Measurements from ENCODE around the gene DMTF1.

The DMTF1 gene

GRCh38 chr7:87144173-87144657 is 8.0 kb upstream of the DMTF1 start:
- no peak for DNase-seq (ENCODE audit: low spot score)
- no peak for FAIRE-seq

- DNase-seq (ENCODE audit: low spot score) (no peak), FAIRE-seq (peak; percentile 55)
Observed at GRCh38 chr7:87146740-87147386, 5.4 kb upstream of the DMTF1 start.

- FAIRE-seq (no peak), DNase-seq (ENCODE audit: low spot score) (no peak)
Observed at GRCh38 chr7:87147500-87147899, 4.8 kb upstream of the DMTF1 start.

DNA sequence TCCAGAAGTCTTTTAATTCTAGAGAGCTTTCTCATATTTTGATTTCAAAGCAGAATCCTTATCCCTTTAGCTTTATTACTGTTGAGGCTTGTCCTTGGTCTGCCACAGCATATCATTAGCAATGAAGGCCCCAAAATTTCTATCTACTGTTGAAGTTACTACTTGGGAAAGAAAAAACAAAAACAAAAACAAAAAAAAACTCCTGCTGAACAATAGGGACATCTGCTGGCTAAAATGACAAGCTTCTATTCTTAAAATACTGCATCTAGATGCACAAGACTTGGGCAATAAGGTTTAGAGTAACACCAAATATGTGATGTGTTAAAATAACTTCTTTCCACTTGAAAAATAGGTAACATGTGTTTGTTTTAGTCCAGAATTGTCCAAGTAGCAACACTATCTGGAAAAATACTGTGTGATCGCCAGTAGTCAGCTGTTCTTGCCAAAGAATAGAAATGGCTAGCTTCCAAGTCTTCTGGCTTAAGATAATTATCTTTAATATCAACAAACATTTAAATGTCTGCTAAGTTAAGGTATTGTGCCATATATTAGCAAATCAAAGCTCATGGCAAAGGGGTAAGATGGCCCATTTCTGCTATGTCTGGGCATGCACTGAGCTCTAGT is 3.8 kb upstream of the DMTF1 start:
- peak; percentile 28 for DNase-seq (ENCODE audit: low spot score)

GRCh38 chr7:87151002-87151728 is 1.1 kb upstream of the DMTF1 start:
- DNase-seq (ENCODE audit: low spot score) (no peak), FAIRE-seq (no peak)

More for the DNA sequence above, 3.8 kb upstream of the DMTF1 start:
- FAIRE-seq = no peak

- no peak for FAIRE-seq
- no peak for DNase-seq (ENCODE audit: low spot score)
Observed at GRCh38 chr7:87151729-87152111, 533 bp upstream of the DMTF1 start.

- DNase-seq (ENCODE audit: low spot score) (peak; percentile 44), FAIRE-seq (no peak)
Observed at GRCh38 chr7:87152897-87153641, 816 bp downstream of the DMTF1 start.

DNA sequence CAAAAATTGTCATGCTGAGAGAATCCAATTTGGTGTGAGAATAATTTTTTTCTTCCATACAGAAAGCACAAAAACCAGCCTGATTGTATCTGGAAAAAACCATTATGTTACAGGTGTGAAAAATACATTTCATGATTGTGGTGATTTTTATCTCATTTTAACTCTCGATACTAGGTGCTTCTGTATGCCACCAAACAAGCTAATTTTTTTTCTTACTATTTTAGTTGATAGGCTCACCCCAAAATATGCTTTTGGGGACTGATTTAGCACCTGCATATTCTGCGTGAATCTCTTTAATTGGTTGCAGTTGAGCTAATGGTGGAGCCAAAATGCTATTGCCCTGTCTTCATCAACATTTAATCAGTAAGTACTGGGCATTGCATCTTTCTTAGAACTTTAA is 1.9 kb downstream of the DMTF1 start:
- DNase-seq (ENCODE audit: low spot score) (no peak), FAIRE-seq (no peak)

GRCh38 chr7:87154569-87154968 is 2.3 kb downstream of the DMTF1 start:
- no peak for DNase-seq (ENCODE audit: low spot score)
- no peak for FAIRE-seq

GRCh38 chr7:87155788-87156187 is 3.5 kb downstream of the DMTF1 start:
- DNase-seq (ENCODE audit: low spot score) = no peak
- FAIRE-seq = no peak

GRCh38 chr7:87156709-87157108 is 4.5 kb downstream of the DMTF1 start:
- DNase-seq (ENCODE audit: low spot score) (no peak), FAIRE-seq (no peak)

DNA sequence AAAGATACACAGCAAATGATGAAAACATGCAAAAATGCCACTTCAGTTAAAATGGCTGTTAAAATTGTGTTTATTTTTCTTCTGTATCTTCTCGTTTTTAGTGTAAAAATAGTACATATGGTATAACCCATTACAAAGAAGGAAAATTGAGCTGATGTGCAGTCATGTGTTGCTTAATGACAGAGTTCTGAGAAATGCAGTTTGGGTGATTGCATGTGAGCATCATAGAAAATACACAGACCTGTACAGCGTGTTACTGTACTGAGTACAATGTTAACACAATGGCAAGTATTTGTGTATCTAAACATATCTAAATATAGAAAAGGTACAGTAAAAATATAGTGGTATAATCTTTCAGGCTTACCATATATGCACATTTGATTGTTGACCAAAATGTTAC is 7.3 kb downstream of the DMTF1 start:
- no peak for DNase-seq (ENCODE audit: low spot score)
- no peak for FAIRE-seq

DNA sequence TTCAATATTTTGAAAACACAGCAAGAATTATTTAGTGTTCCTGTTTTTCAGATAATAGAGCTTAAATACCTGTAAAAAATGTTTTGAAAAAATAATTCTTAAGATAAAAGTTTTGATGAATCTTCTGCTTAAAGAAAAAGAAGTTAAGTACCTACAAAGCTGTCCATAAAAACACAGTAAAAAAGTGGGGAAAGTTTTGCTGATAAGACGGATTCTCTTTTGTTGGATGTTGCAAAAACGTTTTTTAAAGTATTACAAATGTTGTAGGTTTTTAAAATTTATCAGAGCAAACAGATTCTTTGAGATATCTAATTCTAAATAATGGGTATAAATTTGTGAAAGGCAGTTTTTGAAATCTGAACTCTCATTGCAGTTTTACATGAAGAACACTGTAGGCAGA is 12.2 kb downstream of the DMTF1 start:
- DNase-seq (ENCODE audit: low spot score) (no peak), FAIRE-seq (no peak)

- FAIRE-seq (no peak), DNase-seq (ENCODE audit: low spot score) (no peak)
Observed at GRCh38 chr7:87170828-87171227, 18.6 kb downstream of the DMTF1 start.

DNA sequence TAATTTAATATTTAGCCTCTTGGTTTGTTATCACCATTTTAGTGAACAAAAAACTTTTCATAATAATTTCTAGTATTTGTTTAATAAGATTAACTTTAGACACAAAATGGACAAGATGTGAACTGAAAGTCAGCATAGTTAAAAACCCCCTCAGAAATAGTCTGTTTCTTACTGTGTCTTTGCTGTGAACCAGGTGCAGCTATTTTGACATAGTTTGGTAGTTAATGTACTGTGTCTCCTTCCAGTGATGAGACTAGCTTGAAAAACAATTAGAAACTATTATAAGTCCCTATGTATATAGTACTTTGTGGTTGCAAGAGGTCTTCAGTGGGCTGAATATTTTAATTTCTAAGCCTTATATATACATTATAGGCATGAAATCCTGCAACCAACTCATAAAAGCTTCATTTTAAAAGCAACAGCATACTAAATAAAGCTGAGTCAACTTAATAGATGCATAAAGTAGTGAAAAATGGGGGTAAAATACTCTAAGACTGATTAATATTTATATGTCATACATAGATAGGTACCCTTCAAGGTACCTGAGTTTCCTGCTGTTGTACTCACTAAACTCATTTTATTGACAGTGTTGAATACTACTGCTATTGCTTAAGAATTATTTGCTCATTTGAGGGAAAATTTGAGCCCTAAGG is 19.2 kb downstream of the DMTF1 start:
- no peak for DNase-seq (ENCODE audit: low spot score)
- no peak for FAIRE-seq

DNA sequence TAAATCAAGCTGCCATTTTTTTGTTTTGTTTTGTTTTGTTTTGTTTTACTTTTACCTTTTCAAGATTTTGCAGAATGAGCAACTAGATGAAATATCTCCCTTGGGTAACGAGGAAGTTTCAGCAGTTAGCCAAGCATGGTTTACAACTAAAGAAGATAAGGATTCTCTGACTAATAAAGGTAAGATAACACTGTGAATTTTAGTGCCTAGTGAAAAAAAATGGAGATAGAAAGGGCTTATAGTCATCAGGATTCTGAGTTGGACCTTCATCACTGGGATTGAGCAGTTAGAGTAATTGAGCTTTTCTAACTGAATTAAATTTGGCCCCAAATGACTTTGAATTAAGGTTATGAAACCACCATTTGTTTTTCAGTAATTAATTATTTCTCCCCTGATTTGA is 21.2 kb downstream of the DMTF1 start:
- FAIRE-seq (no peak), DNase-seq (ENCODE audit: low spot score) (no peak)

DNA sequence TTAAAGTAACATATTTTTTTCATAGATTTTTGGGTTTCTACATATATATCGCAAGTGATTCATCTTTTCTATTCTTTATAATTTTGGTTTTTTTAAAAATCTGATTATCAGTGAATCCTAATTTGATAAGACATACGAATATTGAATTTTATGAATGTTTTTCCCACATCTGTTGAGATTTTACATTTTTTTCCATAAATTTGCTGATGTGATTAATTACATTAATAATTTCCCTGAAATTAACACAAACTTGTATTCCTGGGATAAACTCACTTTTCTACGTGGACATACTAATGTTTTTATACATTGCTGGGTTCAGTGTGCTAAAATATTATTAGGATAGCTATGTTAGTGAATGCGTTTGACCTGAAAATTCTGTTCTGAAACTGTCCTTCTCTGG is 26.1 kb downstream of the DMTF1 start:
- DNase-seq (ENCODE audit: low spot score) (no peak), FAIRE-seq (no peak)

GRCh38 chr7:87179180-87179579 is 26.9 kb downstream of the DMTF1 start:
- DNase-seq (ENCODE audit: low spot score) (no peak), FAIRE-seq (no peak)

GRCh38 chr7:87187120-87187519 is 34.9 kb downstream of the DMTF1 start:
- FAIRE-seq (no peak), DNase-seq (ENCODE audit: low spot score) (no peak)

- no peak for FAIRE-seq
- DNase-seq (ENCODE audit: low spot score) = no peak
Observed at GRCh38 chr7:87188930-87189329, 36.7 kb downstream of the DMTF1 start.

GRCh38 chr7:87190783-87191182 is 38.5 kb downstream of the DMTF1 start:
- FAIRE-seq (no peak), DNase-seq (ENCODE audit: low spot score) (no peak)
